Activated B cell treated with CpG ODN at 0.5 μM for 24 hours (primary cell): ENCODE data around the gene GPR176. TPM values are rescaled to one million over a fixed set of nuclear protein-coding genes. Genes with fewer than 3 reads are reported as not detected.
A peak's percentile ranks its signal among the peaks of the same experiment; 100 is the strongest.

ENCODE experiments used
- ATAC-seq: fragments of 200-7000 bp; cut with Tn5 transposase; one replicate; pipeline ENCODE4 v1.10.0; 2021; ENCODE audit warnings: low read depth, mild to moderate bottlenecking, moderate library complexity
- CTCF ChIA-PET: fragments of 350-600 bp; sonication (Branson Sonifier 250); formaldehyde crosslinking; loops from one replicate; lab custom pipeline; 2021; ENCODE audit warnings: antibody characterized with exemption; lab: Charles Lee
- POLR2A ChIA-PET: fragments of 350-600 bp; sonication (Branson Sonifier 250); formaldehyde crosslinking; loops from one replicate; lab custom pipeline; 2021; ENCODE audit warnings: antibody characterized with exemption; lab: Charles Lee
- DNase-seq: peaks from one replicate; pipeline ENCODE4 v3.0.0; 2022
- H3K27ac Mint-ChIP-seq: one replicate; pipeline ENCODE4 v1.8.0; 2020; ENCODE audit warnings: mixed read lengths
- H3K27me3 Mint-ChIP-seq: one replicate; pipeline ENCODE4 v1.8.0; 2021; ENCODE audit warnings: mixed read lengths
- H3K36me3 Mint-ChIP-seq: one replicate; pipeline ENCODE4 v1.8.0; 2021; ENCODE audit warnings: low read depth, mixed read lengths
- H3K4me1 Mint-ChIP-seq: one replicate; pipeline ENCODE4 v1.8.0; 2021; ENCODE audit warnings: mixed read lengths
- H3K4me3 Mint-ChIP-seq: one replicate; pipeline ENCODE4 v1.8.0; 2020; ENCODE audit warnings: mild to moderate bottlenecking, mixed read lengths
- H3K9me3 Mint-ChIP-seq: one replicate; pipeline ENCODE4 v1.8.0; 2020; ENCODE audit warnings: mixed read lengths
- CTCF ChIP-seq: fragments of 200-600 bp; IDR thresholded peaks from one replicate; pipeline ENCODE4 v1.8.0; 2022; ENCODE audit warnings: antibody characterized with exemption, mild to moderate bottlenecking
- intact Hi-C: fragments of 100-400 bp; cut with micrococcal nuclease; formaldehyde crosslinking; loops from one replicate; pipeline ENCODE4 v1.15.1; 2024
- total RNA-seq: library from RNA; stranded (reverse); gene quantifications from 2 replicates; pipeline ENCODE4 v1.2.3, GENCODE V29; 2022

The GPR176 gene
- total RNA-seq, 1 donor from 2014 or later: not detected

- H3K4me1 Mint-ChIP-seq: no peaks in the 10 kb centered on the region
- intact Hi-C loops: no loop called here
- DNase-seq (no peak), ATAC-seq (no peak)
- H3K27ac Mint-ChIP-seq: no peak overlapping the region
- peaks cover 15% of the 10 kb centered on the region for H3K27me3 Mint-ChIP-seq
- ChIA-PET CTCF (interaction anchor here (1.7 kb wide), 1 partner anchor 46 kb away, joined by 7 read pairs; no protein-coding TSS in a partner anchor), POLR2A (no interaction called here)
- no peak for TF ChIP-seq CTCF
- no peak overlapping the region for H3K4me3 Mint-ChIP-seq
- H3K36me3 Mint-ChIP-seq: no peaks in the 10 kb centered on the region
- no peaks in the 10 kb centered on the region for H3K9me3 Mint-ChIP-seq
These were observed 117.0 kb downstream of the GPR176 start for GRCh38 chr15:39803016-39803415.

GRCh38 chr15:39801641-39802309 is 118.3 kb downstream of the GPR176 start:
- Mint-ChIP-seq H3K36me3 (no peaks in the 10 kb centered on the region), H3K27me3 (peaks cover 14% of the 10 kb centered on the region), H3K27ac (no peak overlapping the region), H3K4me3 (no peak overlapping the region), H3K4me1 (no peaks in the 10 kb centered on the region), H3K9me3 (no peaks in the 10 kb centered on the region)
- intact Hi-C loops: no loop called here
- ATAC-seq (peak; percentile 71), DNase-seq (no peak)
- ChIA-PET CTCF (no interaction called here), POLR2A (no interaction called here)
- no peak for TF ChIP-seq CTCF

- Mint-ChIP-seq H3K9me3 (no peaks in the 10 kb centered on the region), H3K4me3 (no peak overlapping the region), H3K36me3 (no peaks in the 10 kb centered on the region), H3K27ac (no peak overlapping the region), H3K27me3 (peaks cover 24% of the 10 kb centered on the region), H3K4me1 (no peaks in the 10 kb centered on the region)
- intact Hi-C loops: no loop called here
- POLR2A ChIA-PET: no interaction called here
- ATAC-seq (no peak), DNase-seq (no peak)
- CTCF ChIA-PET: interaction anchor here (1.6 to 1.7 kb wide), 2 partner anchors 475 to 511 kb away, joined by 4 to 5 read pairs; no protein-coding TSS in a partner anchor
- no peak for TF ChIP-seq CTCF
These were observed 120.5 kb downstream of the GPR176 start for GRCh38 chr15:39799552-39800011.

GRCh38 chr15:39798382-39798781 is 121.7 kb downstream of the GPR176 start:
- Mint-ChIP-seq H3K27ac (no peak overlapping the region), H3K9me3 (no peaks in the 10 kb centered on the region), H3K36me3 (no peaks in the 10 kb centered on the region), H3K27me3 (peaks cover 28% of the 10 kb centered on the region), H3K4me3 (no peak overlapping the region), H3K4me1 (no peaks in the 10 kb centered on the region)
- TF ChIP-seq CTCF: no peak
- intact Hi-C loops: no loop called here
- no peak for DNase-seq
- POLR2A ChIA-PET: interaction anchor here (0.5 kb wide), 1 partner anchor 185 kb away, joined by 3 read pairs; no protein-coding TSS in a partner anchor
- no peak for ATAC-seq
- CTCF ChIA-PET: interaction anchor here (1.3 to 1.7 kb wide), 3 partner anchors 10 to 512 kb away, joined by 4 to 5 read pairs (median 5); no protein-coding TSS in a partner anchor

GRCh38 chr15:39797407-39797806 is 122.7 kb downstream of the GPR176 start:
- intact Hi-C loops: no loop called here
- Mint-ChIP-seq H3K27ac (no peak overlapping the region), H3K4me3 (no peak overlapping the region), H3K4me1 (no peaks in the 10 kb centered on the region), H3K9me3 (no peaks in the 10 kb centered on the region), H3K36me3 (no peaks in the 10 kb centered on the region), H3K27me3 (peaks cover 28% of the 10 kb centered on the region)
- ATAC-seq (no peak), DNase-seq (no peak)
- ChIA-PET CTCF (no interaction called here), POLR2A (interaction anchor here (0.9 kb wide), 1 partner anchor 15 kb away, joined by 4 read pairs; the partner anchor contains the start of gene FSIP1)
- TF ChIP-seq CTCF: no peak
